ENCODE measurements around the gene LIF. TPM values are rescaled to one million over a fixed set of nuclear protein-coding genes. Genes with fewer than 3 reads are reported as not detected.
"Not testable (repeated sequence)": the region's sequence is repeated elsewhere in the genome, so short reads cannot be mapped to it uniquely, and the experiment has no call there.

LIF gene
- total RNA-seq, 2 experiments from 2014 or later = 176 to 189 TPM

DNA sequence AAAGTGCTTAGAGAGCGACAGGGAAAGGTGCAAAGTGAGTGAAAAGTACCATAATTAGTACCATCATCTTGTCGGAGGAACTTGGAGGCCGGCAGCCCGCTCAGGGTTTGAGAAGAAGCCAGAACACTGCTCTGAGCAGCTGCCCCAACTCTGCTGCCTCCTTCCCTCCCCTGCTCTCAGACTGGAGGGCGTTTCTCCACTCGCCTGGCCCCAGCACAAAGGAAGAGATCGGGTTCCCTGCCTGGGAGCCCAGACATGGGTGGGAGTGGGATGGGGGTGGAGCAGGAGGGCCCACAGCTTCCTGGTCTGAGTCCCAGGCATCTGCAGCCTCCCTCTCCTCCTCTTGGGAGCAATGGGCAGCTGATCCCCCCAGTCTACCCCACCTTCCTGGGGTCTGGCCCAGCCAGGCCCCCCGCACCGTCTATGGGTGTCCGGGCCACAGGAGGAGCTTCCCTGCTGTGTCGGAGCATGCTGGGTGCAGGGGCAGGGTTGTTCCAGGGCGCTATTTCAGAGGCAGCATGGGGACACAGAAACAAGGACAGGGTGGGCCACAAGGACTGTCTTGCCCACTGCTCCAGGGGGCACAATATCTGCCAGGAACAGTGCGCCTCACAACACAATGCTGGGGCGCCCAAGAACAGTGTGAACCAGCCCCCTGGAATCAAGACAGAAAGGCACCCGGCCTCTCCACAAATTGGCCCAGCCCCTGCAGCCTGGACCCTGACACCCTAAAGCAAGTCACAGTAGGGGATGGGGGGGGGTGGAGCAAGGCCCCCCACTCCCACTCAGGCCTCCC is 4.8 kb downstream of the LIF start:
- CTCF ChIA-PET = interaction anchor here (1.0 to 1.1 kb wide), 2 partner anchors 63 to 134 kb away, joined by 3 read pairs; no protein-coding TSS in a partner anchor
- no peaks in the 10 kb centered on the region for H3K27me3 Mint-ChIP-seq
- H3K36me3 Mint-ChIP-seq = peaks cover 47% of the 10 kb centered on the region
- peaks cover 50% of the 10 kb centered on the region for H3K4me1 Mint-ChIP-seq (ENCODE audit: low read depth)
- no peaks in the 10 kb centered on the region for H3K9me3 Mint-ChIP-seq
- DNase-seq = no peak
- H3K4me3 Mint-ChIP-seq = peak overlapping the region; percentile 53
- POLR2A ChIA-PET = interaction anchor here (1.5 kb wide), 1 partner anchor 50 kb away, joined by 4 read pairs; no protein-coding TSS in a partner anchor
- intact Hi-C loops (cut with micrococcal nuclease) = no loop called here
- H3K27ac Mint-ChIP-seq = peak overlapping the region; percentile 66

DNA sequence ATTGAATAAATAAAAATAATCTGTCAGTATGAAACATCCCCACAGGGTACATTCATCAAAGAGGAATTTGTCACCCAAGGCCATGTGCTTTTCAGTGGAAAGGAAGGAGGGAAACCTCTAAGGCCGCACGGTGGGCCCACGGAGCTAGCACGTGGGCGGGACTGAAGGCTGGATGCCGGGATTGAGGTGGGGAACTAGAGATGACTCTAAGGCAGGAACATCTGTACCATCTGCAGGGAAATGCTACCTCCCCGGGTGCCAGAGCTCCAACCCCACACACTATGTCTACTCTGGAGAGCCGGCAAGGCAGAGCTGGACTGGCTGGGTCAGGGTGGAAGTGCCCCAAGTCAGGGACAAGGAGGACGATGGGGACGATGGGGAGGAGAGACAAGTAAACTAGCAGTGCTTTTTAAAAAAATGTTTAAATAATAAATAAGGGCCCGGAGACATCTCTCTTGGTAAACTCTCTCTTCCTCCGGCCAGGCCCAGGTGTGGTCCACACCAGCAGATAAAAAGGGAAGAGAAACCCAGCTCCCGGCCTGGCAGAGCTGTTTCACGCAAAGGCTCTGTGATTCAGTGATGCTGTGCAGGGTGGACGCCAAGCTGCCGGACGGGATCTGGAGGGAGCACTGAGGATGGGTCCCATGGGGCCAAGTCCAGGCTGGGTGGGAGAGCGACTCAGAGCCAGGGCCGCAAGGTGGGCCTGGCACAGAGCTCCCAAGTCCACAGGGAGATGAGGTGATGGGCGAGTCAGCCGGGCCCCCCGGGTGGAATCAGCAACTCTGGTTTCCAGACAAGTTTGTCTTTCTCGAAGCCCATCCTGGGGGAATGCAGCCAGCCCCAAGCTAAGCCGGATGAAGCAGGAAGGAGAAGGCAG is 5.8 kb downstream of the LIF start:
- intact Hi-C loops (cut with micrococcal nuclease) = no loop called here
- peaks cover 43% of the 10 kb centered on the region for H3K36me3 Mint-ChIP-seq
- no peak for DNase-seq
- peaks cover 48% of the 10 kb centered on the region for H3K4me1 Mint-ChIP-seq (ENCODE audit: low read depth)
- no peaks in the 10 kb centered on the region for H3K9me3 Mint-ChIP-seq
- ChIA-PET CTCF (interaction anchor here (0.7 kb wide), 1 partner anchor 47 kb away, joined by 5 read pairs; no protein-coding TSS in a partner anchor), POLR2A (interaction anchor here (0.9 to 1.5 kb wide), 4 partner anchors 49 to 133 kb away, joined by 3 to 4 read pairs (median 4); no protein-coding TSS in a partner anchor)
- peak overlapping the region; percentile 53 for H3K4me3 Mint-ChIP-seq
- no peaks in the 10 kb centered on the region for H3K27me3 Mint-ChIP-seq
- peak overlapping the region; percentile 66 for H3K27ac Mint-ChIP-seq

DNA sequence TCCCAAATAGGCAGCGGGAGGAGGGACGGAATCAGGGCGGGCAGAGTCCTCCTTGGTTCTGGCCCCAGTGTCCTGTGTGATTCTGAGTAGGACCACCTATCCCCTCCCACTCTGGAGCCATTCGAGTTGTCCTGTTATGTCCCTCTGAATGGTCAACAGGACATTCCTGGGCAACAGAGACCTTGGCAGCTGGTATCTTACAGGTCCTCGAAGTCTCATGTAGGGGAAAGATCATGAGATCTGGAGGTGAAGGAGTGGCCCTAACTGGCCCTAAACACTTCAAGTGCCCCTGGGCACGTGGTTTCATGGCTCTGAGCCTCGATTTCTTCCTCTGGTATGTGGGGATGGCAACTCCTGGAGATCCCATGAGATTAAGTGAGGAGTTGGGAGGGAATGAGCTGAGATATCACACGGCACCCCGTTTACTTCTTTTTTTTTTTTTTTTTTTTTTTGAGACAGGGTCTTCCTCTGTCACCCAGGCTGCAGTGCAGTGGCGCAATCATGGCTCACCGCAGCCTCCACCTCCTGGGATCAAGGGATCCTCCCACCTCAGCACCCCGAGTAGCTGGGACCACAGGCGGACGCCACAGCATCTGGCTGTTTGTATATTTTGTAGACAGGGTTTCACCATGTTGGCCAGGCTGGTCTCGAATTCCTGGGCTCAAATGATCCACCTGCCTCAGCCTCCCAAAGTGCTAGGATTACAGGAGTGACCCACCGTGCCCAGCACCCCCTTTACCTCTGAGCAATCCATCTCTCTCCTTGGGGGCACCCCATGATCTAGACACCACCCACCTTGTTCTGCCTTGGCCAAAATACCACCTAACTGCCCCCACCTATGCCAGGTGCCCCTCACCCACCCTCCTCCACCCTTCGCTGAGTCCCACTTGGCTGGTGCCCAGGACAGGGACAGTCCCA is 6.8 kb downstream of the LIF start:
- H3K27ac Mint-ChIP-seq = peak overlapping the region; percentile 52
- no peaks in the 10 kb centered on the region for H3K9me3 Mint-ChIP-seq
- ChIA-PET CTCF (no interaction called here), POLR2A (interaction anchor here (0.8 to 1.4 kb wide), 8 partner anchors 43 to 132 kb away, joined by 3 to 4 read pairs (median 3); no protein-coding TSS in a partner anchor)
- intact Hi-C loops (cut with micrococcal nuclease) = no loop called here
- peaks cover 34% of the 10 kb centered on the region for H3K36me3 Mint-ChIP-seq
- H3K4me3 Mint-ChIP-seq = no peak overlapping the region
- no peak for DNase-seq
- peaks cover 39% of the 10 kb centered on the region for H3K4me1 Mint-ChIP-seq (ENCODE audit: low read depth)
- H3K27me3 Mint-ChIP-seq = no peaks in the 10 kb centered on the region

DNA sequence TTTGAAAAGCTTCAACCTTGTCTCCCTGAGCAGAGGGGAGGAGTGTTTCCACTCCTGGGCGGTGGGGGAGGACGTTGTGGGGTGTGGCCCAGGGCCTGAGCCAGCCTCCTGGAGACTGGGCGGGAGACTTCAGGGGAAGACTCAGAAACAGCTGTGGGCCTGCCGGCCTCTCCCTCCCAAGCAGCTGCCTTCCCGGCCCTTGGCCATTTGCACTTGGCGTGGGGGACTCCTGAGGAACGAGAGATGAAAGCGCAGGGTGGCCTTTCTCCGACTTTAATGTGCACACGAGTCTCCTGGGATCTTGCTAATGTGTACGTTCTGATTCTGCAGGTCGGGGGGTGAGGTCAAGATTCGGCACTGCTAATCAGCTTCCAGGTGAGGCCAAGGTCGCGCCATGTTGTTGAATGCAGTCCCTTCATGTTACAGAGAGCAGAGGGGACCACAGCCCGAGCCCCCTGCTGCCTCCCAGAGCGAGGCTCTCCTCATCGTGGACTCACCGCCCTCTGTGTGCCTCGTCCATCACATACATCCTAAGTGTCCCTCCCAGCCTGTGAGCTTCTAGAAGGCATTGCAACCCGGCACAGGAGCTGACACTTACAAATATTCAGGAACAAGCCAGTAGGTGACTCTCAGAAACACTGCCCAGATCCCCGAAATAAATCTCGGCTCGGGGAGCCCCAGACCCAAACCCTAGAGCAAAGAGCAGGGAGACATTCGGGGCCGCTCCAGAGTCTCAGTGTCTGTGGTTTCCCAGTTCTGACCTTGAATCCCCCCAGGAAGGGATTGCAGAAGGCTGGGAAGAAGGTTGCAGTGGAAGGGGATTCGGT is 7.7 kb downstream of the LIF start:
- intact Hi-C loops (cut with micrococcal nuclease) = no loop called here
- Mint-ChIP-seq H3K9me3 (no peaks in the 10 kb centered on the region), H3K27ac (peak overlapping the region; percentile 23), H3K4me1 (ENCODE audit: low read depth) (peaks cover 30% of the 10 kb centered on the region), H3K4me3 (no peak overlapping the region), H3K27me3 (no peaks in the 10 kb centered on the region), H3K36me3 (peaks cover 25% of the 10 kb centered on the region)
- no peak for DNase-seq
- ChIA-PET POLR2A (interaction anchor here (0.8 to 1.4 kb wide), 8 partner anchors 43 to 125 kb away, joined by 3 to 4 read pairs (median 3); no protein-coding TSS in a partner anchor), CTCF (no interaction called here)

DNA sequence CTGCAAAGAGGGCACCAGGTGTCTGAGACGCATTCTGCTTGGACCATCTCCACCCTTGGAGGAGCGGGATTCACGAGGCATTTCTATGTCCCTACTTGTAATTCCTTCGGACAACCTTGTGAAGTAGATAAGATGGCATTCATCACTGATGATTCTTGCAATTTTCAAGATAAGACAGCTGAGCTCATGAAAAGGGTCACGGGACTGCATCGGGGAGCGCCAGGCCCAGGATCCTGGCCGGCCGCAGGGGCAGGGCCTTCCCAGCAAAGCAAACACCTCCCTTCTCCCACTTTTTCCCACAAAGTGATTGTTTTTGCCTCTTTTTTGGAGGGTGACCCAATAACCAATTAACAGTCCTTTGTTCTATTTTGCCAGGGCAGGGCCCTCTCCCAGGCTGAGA is 8.4 kb downstream of the LIF start:
- Mint-ChIP-seq H3K4me3 (no peak overlapping the region), H3K27ac (peak overlapping the region; percentile 23), H3K36me3 (peaks cover 18% of the 10 kb centered on the region), H3K9me3 (no peaks in the 10 kb centered on the region), H3K4me1 (ENCODE audit: low read depth) (peaks cover 24% of the 10 kb centered on the region), H3K27me3 (no peaks in the 10 kb centered on the region)
- intact Hi-C loops (cut with micrococcal nuclease) = no loop called here
- ChIA-PET POLR2A (interaction anchor here (0.8 to 1.5 kb wide), 4 partner anchors 42 to 124 kb away, joined by 3 to 4 read pairs (median 3); no protein-coding TSS in a partner anchor), CTCF (interaction anchor here (0.8 to 1.7 kb wide), 2 partner anchors 50 to 152 kb away, joined by 3 to 4 read pairs; no protein-coding TSS in a partner anchor)
- DNase-seq = no peak

DNA sequence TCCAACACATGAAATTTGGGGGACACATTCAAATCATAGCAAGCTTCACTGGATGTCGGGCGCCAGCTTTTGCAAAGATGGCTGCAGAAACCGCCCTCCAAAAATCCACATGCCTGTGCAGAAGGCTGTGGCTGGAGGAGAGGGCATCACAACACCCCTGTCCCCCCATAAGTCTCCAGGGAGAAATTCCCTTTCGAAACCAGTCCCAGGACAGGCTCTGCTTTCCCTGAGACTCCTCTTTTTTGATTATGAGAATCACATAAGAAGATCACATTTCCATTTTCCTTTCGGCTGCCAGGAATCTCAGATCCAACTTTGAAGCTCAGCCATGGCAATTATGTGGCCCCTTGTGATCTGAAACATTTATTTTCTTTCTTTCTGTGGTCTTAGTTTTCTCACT is 9.7 kb downstream of the LIF start:
- POLR2A ChIA-PET = interaction anchor here (1.5 kb wide), 1 partner anchor 40 kb away, joined by 4 read pairs; no protein-coding TSS in a partner anchor
- H3K4me1 Mint-ChIP-seq (ENCODE audit: low read depth) = peaks cover 13% of the 10 kb centered on the region
- intact Hi-C loops (cut with micrococcal nuclease) = no loop called here
- DNase-seq = no peak
- CTCF ChIA-PET = interaction anchor here (1.1 to 1.7 kb wide), 2 partner anchors 51 to 77 kb away, joined by 3 to 4 read pairs; no protein-coding TSS in a partner anchor
- H3K36me3 Mint-ChIP-seq = peaks cover 11% of the 10 kb centered on the region
- H3K27ac Mint-ChIP-seq = no peak overlapping the region
- no peaks in the 10 kb centered on the region for H3K9me3 Mint-ChIP-seq
- no peaks in the 10 kb centered on the region for H3K27me3 Mint-ChIP-seq
- H3K4me3 Mint-ChIP-seq = no peak overlapping the region

DNA sequence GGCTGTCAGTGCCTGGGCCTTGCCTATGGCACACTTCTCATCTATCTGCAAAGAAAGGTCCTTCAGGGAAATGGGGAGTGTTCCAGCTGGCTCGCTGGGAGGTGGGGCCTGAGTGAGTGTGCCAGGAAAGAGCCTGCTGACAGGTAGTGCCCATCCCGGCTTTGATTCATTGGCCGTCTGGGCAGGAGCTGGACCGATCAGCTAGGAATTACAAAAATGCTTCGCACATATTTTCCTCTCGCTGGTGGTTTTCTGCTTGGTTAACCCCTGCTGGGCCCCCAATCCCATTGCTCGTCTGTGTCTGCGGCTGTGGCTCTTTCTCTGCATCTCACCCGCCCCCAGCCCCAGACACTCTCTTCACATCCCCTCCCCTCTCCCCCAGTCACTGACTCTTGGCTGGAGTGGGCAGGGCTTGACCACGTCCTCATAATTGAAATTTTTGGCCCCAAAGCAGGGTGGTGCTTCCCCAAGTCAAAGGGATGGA is 10.8 kb downstream of the LIF start:
- no peak overlapping the region for H3K27ac Mint-ChIP-seq
- peaks cover 4% of the 10 kb centered on the region for H3K36me3 Mint-ChIP-seq
- ChIA-PET POLR2A (interaction anchor here (1.1 kb wide), 1 partner anchor 13 kb away, joined by 3 read pairs; no protein-coding TSS in a partner anchor), CTCF (no interaction called here)
- intact Hi-C loops (cut with micrococcal nuclease) = no loop called here
- no peak overlapping the region for H3K4me3 Mint-ChIP-seq
- peaks cover 5% of the 10 kb centered on the region for H3K4me1 Mint-ChIP-seq (ENCODE audit: low read depth)
- no peak for DNase-seq
- H3K9me3 Mint-ChIP-seq = no peaks in the 10 kb centered on the region
- no peaks in the 10 kb centered on the region for H3K27me3 Mint-ChIP-seq

DNA sequence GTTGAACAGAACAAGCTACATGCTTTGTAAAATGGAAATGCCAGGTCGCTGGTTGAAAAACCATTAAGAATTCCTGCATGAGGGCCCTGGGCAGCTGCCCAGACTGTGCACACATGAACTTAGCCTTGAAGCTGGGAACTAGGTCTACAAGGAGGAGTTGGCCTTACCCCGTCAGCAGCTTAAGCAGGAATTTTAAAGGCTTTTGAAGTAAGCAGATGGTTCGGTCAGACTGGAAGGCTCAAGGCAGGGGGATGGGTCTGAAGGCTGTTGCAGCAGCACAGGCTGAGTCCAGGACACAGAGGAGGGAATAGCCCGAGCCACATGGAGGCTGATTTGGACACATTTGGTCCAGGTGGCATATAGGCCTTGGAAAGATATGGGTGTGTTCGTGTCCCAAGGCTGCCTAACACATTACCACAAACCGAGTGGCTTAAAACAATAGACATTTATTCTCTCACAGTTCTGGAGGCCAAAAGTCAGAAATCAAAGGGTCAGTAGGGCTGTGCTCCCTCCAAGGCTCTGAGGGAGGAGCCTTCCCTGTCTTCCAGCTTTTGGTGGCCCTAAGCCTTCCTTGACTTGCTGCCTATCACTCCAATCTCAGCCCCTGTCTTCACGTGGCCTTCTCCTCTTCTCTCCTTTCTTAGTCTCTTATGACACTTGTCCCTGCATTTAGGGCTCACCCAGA is 11.6 kb downstream of the LIF start:
- Mint-ChIP-seq H3K9me3 (no peaks in the 10 kb centered on the region), H3K27ac (no peak overlapping the region), H3K4me1 (ENCODE audit: low read depth) (peaks cover 2% of the 10 kb centered on the region), H3K4me3 (no peak overlapping the region), H3K27me3 (no peaks in the 10 kb centered on the region), H3K36me3 (no peaks in the 10 kb centered on the region)
- intact Hi-C loops (cut with micrococcal nuclease) = no loop called here
- no peak for DNase-seq
- POLR2A ChIA-PET = interaction anchor here (1.1 kb wide), 1 partner anchor 12 kb away, joined by 3 read pairs; no protein-coding TSS in a partner anchor
- CTCF ChIA-PET = no interaction called here

DNA sequence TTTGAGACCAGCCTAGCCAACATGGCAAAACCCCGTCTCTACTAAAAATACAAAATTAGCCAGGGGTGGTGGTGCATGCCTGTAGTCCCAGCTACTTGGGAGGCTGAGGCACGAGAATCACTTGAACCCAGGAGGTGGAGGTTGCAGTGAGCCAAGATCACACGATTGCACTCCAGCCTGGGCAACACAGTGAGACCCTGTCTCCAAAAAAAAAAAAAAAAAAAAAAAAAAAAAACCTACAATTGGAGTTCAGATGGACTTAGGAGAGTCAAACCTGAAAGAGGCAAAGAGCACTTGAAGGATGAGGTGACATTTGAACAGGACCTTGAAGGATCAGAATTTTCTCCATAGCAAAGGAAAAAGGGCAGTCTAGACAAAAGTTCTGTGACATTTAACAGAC is 12.2 kb downstream of the LIF start:
- CTCF ChIA-PET, H3K4me3 Mint-ChIP-seq: not testable (repeated sequence)

DNA sequence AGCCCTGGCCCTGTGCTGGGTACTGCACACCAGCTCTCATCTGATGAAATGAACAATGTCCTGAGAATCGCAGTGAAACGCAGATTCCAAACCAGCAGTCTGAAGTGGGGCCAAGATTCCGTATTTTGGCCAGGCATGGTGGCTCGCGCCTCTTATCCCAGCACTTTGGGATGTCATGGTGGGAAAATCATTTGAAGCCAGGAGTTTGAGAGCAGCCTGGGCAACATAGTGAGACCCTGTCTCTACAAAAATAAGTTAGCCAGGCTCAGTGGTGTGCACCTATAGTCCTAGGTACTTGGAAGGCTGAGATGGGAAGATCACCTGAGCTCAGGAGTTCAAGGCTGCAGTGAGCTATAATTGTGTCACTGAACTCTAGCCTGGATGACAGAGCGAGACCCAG is 13.0 kb downstream of the LIF start:
- H3K27ac Mint-ChIP-seq = no peak overlapping the region
- no peaks in the 10 kb centered on the region for H3K27me3 Mint-ChIP-seq
- no peaks in the 10 kb centered on the region for H3K9me3 Mint-ChIP-seq
- H3K36me3 Mint-ChIP-seq = no peaks in the 10 kb centered on the region
- no peak overlapping the region for H3K4me3 Mint-ChIP-seq
- ChIA-PET CTCF (interaction anchor here (1.3 kb wide), 1 partner anchor 125 kb away, joined by 3 read pairs; no protein-coding TSS in a partner anchor), POLR2A (no interaction called here)
- intact Hi-C loops (cut with micrococcal nuclease) = no loop called here
- H3K4me1 Mint-ChIP-seq (ENCODE audit: low read depth) = peaks cover 2% of the 10 kb centered on the region
- DNase-seq = no peak

More for the DNA sequence above, 12.2 kb downstream of the LIF start:
- H3K27me3 Mint-ChIP-seq; H3K9me3 Mint-ChIP-seq; H3K27ac Mint-ChIP-seq; POLR2A ChIA-PET; H3K36me3 Mint-ChIP-seq; DNase-seq; H3K4me1 Mint-ChIP-seq (ENCODE audit: low read depth); intact Hi-C loops (cut with micrococcal nuclease): not testable (repeated sequence)
